Prostate gland (tissue), 2 donors: ENCODE measurements around the gene ARSG. TPM values are rescaled to one million over a fixed set of nuclear protein-coding genes. Genes with fewer than 3 reads are reported as not detected.
A peak's percentile ranks its signal among the peaks of the same experiment; 100 is the strongest.

Source experiments
- DNase-seq: peaks from one replicate; pipeline ENCODE4 v3.0.0-alpha.2; 2019; ENCODE audit warnings: low spot score
- H3K27ac ChIP-seq, 2 donors: fragments of 200-600 bp; sonication (generic); 2 replicates each; pipeline ENCODE4 v1.5.1; 2017 to 2019
- H3K27me3 ChIP-seq: fragments of 200-600 bp; sonication (generic); replicated peaks from 2 replicates; pipeline ENCODE4 v1.5.1; 2019; ENCODE audit not compliant: insufficient read depth
- H3K36me3 ChIP-seq, 2 donors: fragments of 200-600 bp; sonication (generic); 1 replicate in 1 of 2; 2 replicates in 1 of 2; pipeline versions ENCODE4 v1.5.1 to v1.8.1; 2017 to 2019
- H3K4me1 ChIP-seq: fragments of 200-600 bp; sonication (generic); replicated peaks from 2 replicates; pipeline ENCODE4 v1.5.1; 2019
- H3K4me3 ChIP-seq, 2 donors: fragments of 200-600 bp; sonication (generic); 2 replicates each; pipeline ENCODE4 v1.5.1; 2017 to 2019
- H3K9me3 ChIP-seq: fragments of 200-600 bp; sonication (generic); 2 replicates; pipeline ENCODE4 v1.5.1; 2017
- CTCF ChIP-seq, 4 experiments: fragments of 200-600 bp in 2 of 4; fragments of 450-650 bp in 2 of 4; sonication (generic) in 2 of 4; IDR thresholded peaks; 1 replicate in 3 of 4; 2 replicates in 1 of 4; pipeline ENCODE4 v1.5.1; 2016 to 2019; ENCODE audit warnings: antibody characterized with exemption in 4 of 4, mild to moderate bottlenecking in 2 of 4, moderate library complexity in 2 of 4
- POLR2A ChIP-seq: fragments of 450-650 bp; IDR thresholded peaks from one replicate; pipeline ENCODE4 v1.6.1; 2016; ENCODE audit warnings: antibody characterized with exemption, mild to moderate bottlenecking
- POLR2AphosphoS5 ChIP-seq: sonication (generic); formaldehyde crosslinking; IDR thresholded peaks from one replicate; pipeline ENCODE4 v1.6.1; 2017; ENCODE audit warnings: antibody characterized with exemption
- WGBS: methylation state at CpG from one replicate; pipeline ENCODE4 v1.1.5; 2018; 5-methylcytosine and 5-hydroxymethylcytosine counted together
- intact Hi-C: fragments of 100-400 bp; cut with DNase I; formaldehyde crosslinking; loops from one replicate; pipeline ENCODE4 v1.14.2; 2022
- total RNA-seq, 2 donors: library from RNA; depleted of rRNA; stranded (reverse); fragments of >200 nt; gene quantifications; one replicate each; pipeline ENCODE4 v1.1.0, GENCODE V29; 2016

ARSG gene
- total RNA-seq, 2 donors from 2014 or later: 1.5 to 8.3 TPM

- Histone ChIP-seq H3K4me3 (no peak overlapping the region), H3K4me1 (peaks cover 6% of the 10 kb centered on the region), H3K9me3 (no peaks in the 10 kb centered on the region), H3K27me3 (no peaks in the 10 kb centered on the region), H3K27ac (peak overlapping the region; percentile 73 to 76), H3K36me3 (no peaks in the 10 kb centered on the region)
- DNase-seq: peak; percentile 95
- TF ChIP-seq CTCF (IDR thresholded peaks at IDR 0.05): no peak
- TF ChIP-seq POLR2AphosphoS5: peak; percentile 87
- WGBS: 61% methylated on average over 18 of the region's 18 CpGs
- intact Hi-C loops: no loop called here
Observed at GRCh38 chr17:68296217-68297191, 5.2 kb downstream of the ARSG start.

GRCh38 chr17:68297195-68297594 lies 5.9 kb downstream of the ARSG start:
- intact Hi-C loops: no loop called here
- 44% methylated on average over 4 of the region's 4 CpGs for WGBS
- peak overlapping the region; percentile 73 to 76 for H3K27ac ChIP-seq

GRCh38 chr17:68298601-68299000 lies 7.3 kb downstream of the ARSG start:
- intact Hi-C loops: no loop called here
- peaks cover 6% of the 10 kb centered on the region for H3K4me1 ChIP-seq
- no peaks in the 10 kb centered on the region for H3K27me3 ChIP-seq
- H3K36me3 ChIP-seq: no peaks in the 10 kb centered on the region
- no peak overlapping the region for H3K4me3 ChIP-seq
- no peak overlapping the region for H3K27ac ChIP-seq
- H3K9me3 ChIP-seq: no peaks in the 10 kb centered on the region
- DNase-seq: no peak
- TF ChIP-seq CTCF (IDR thresholded peaks at IDR 0.05) (no peak), POLR2AphosphoS5 (no peak), POLR2A (no peak)

More at GRCh38 chr17:68297195-68297594, 5.9 kb downstream of the ARSG start:
- Histone ChIP-seq H3K4me3 (no peak overlapping the region), H3K36me3 (no peaks in the 10 kb centered on the region), H3K9me3 (no peaks in the 10 kb centered on the region), H3K4me1 (peaks cover 6% of the 10 kb centered on the region), H3K27me3 (no peaks in the 10 kb centered on the region)
- peak; percentile 79 for DNase-seq
- TF ChIP-seq POLR2AphosphoS5 (peak; percentile 85), POLR2A (no peak), CTCF (IDR thresholded peaks at IDR 0.05) (no peak)

- Histone ChIP-seq H3K27ac (no peak overlapping the region), H3K36me3 (no peaks in the 10 kb centered on the region), H3K9me3 (no peaks in the 10 kb centered on the region), H3K27me3 (no peaks in the 10 kb centered on the region), H3K4me3 (no peak overlapping the region), H3K4me1 (peaks cover 6% of the 10 kb centered on the region)
- intact Hi-C loops: no loop called here
- DNase-seq: no peak
- TF ChIP-seq CTCF (IDR thresholded peaks at IDR 0.05): no peak
- no peak for TF ChIP-seq POLR2AphosphoS5
- TF ChIP-seq POLR2A: no peak
- 96% methylated on average over 3 of the region's 3 CpGs for WGBS
Observed at GRCh38 chr17:68299817-68300216, 8.5 kb downstream of the ARSG start.
